ENCODE data around the gene PNLIPRP2. TPM values are rescaled to one million over a fixed set of nuclear protein-coding genes. Genes with fewer than 3 reads are reported as not detected.

PNLIPRP2 gene
- total RNA-seq, 1 experiment from 2014 or later = 1.1 TPM

- DNase-seq (ENCODE audit: low read depth, low spot score) (no peak), ATAC-seq (peak; percentile 43)
- Histone ChIP-seq H3K36me3 (ENCODE audit: control insufficient read depth in 1 of 2, insufficient read depth in 2 of 2, low read length in 2 of 2) (peaks cover 0 to 3% of the 10 kb centered on the region in 2 experiments; a peak in 1 of 4 replicates), H3K79me2 (ENCODE audit: insufficient read depth, low read length) (no peaks in the 10 kb centered on the region), H2AFZ (ENCODE audit: low read depth, low read length, poor library complexity, severe bottlenecking) (no peak overlapping the region), H3K9ac (ENCODE audit: low read length) (no peak overlapping the region), H3K27ac (ENCODE audit: low read depth, low read length) (no peak overlapping the region), H3K4me1 (ENCODE audit: control insufficient read depth in 1 of 2, insufficient read depth in 2 of 2, low read length in 2 of 2) (peaks cover 0 to 12% of the 10 kb centered on the region in 2 experiments; a peak in 2 of 4 replicates), H3K4me2 (ENCODE audit: low read length) (no peak overlapping the region), H3K27me3 (ENCODE audit: insufficient read depth, low read length) (no peaks in the 10 kb centered on the region), H3K4me3 (replicated peaks in 1 of 2; ENCODE audit: low read depth in 1 of 2, low read length in 2 of 2) (no peak overlapping the region), H3K9me3 (ENCODE audit: control insufficient read depth in 1 of 2, insufficient read depth in 1 of 2, low read depth in 1 of 2, low read length in 2 of 2) (no peaks in the 10 kb centered on the region), H4K20me1 (ENCODE audit: insufficient read depth) (no peaks in the 10 kb centered on the region), H3K9me2 (ENCODE audit: insufficient read depth) (no peaks in the 10 kb centered on the region)
- no peak for TF ChIP-seq EGR1 (IDR thresholded peaks at IDR 0.05; ENCODE audit: low read depth)
- TF ChIP-seq JUND (IDR thresholded peaks at IDR 0.05) = no peak
- no peak for TF ChIP-seq CTCF (IDR thresholded peaks at IDR 0.05 in 2 of 3, conservative IDR thresholded peaks at IDR 0.05 in 1 of 3; ENCODE audit: borderline replicate concordance in 1 of 3, insufficient read depth in 1 of 3, low read depth in 2 of 3, low read length in 2 of 3)
- CTCF ChIA-PET = interaction anchor here (1.2 kb wide), 1 partner anchor 12 kb away, joined by 3 read pairs; no protein-coding TSS in a partner anchor
- BruUV-seq (replicated peaks) = no TSS peak
- POLR2A ChIA-PET = no interaction called here
- RAD21 ChIA-PET (ENCODE audit: low non-redundant PET in 1 of 2, low total read pairs in 2 of 2, uncharacterized antibody in 2 of 2, unreplicated experiment in 2 of 2) = no interaction called here
- intact Hi-C loops (cut with micrococcal nuclease) = no loop called here
These were observed 73.6 kb downstream of the PNLIPRP2 start for GRCh38 chr10:116694243-116694926.

Other genes with a start within 250 kb of the PNLIPRP2 start
- not detected for gene PNLIPRP3, start 193.1 kb upstream of the PNLIPRP2 start, total RNA-seq (2021; ENCODE audit: unreplicated experiment)
- 1.3 TPM for gene PNLIP, start 75.0 kb upstream of the PNLIPRP2 start, total RNA-seq (2021; ENCODE audit: unreplicated experiment)
- 1.6 TPM for gene PNLIPRP1, start 30.0 kb upstream of the PNLIPRP2 start, total RNA-seq (2021; ENCODE audit: unreplicated experiment)
- gene HSPA12A, start 121.6 kb downstream of the PNLIPRP2 start, total RNA-seq (2021; ENCODE audit: unreplicated experiment) = 19.8 TPM
- gene ENO4, start 228.5 kb downstream of the PNLIPRP2 start, total RNA-seq (2021; ENCODE audit: unreplicated experiment) = 0.22 TPM

Data from HCT116 (cell line).